Measurements from ENCODE around the gene TAC3. TPM values are rescaled to one million over a fixed set of nuclear protein-coding genes. Genes with fewer than 3 reads are reported as not detected.

Gene TAC3
- total and polyA plus RNA-seq, 2 donors (not counting 3 experiments of a cell fraction or from before 2014, with no cell fraction given) = not detected

- no peak overlapping the region for H3K4me3 ChIP-seq (replicated peaks in 1 of 3; ENCODE audit: insufficient read depth in 1 of 3, low read depth in 1 of 3, low read length in 3 of 3)
- dilution Hi-C loops (cut with MboI; ENCODE audit: extremely low pct_ligation_motif_present, low sequenced_read_pairs) = no loop called here
- no peak for DNase-seq (ENCODE audit: low read depth, low spot score)
- intact Hi-C loops (cut with micrococcal nuclease) = no loop called here
- no peak overlapping the region for H3K4me2 ChIP-seq (ENCODE audit: insufficient read depth, low read length)
- H3K79me2 ChIP-seq (ENCODE audit: control insufficient read depth, insufficient read depth, low read length) = no peaks in the 10 kb centered on the region
- POLR2A ChIA-PET = no interaction called here
- TF ChIP-seq POLR2AphosphoS5 (IDR thresholded peaks at IDR 0.05; ENCODE audit: insufficient read depth, low read depth, low read length) = no peak
- no peak for TF ChIP-seq JUN (IDR thresholded peaks at IDR 0.05; ENCODE audit: borderline replicate concordance, insufficient read depth, insufficient read length, low read depth)
- no peak for TF ChIP-seq POLR2A (IDR thresholded peaks at IDR 0.05; ENCODE audit: low read depth, low read length)
- TF ChIP-seq CTCF (IDR thresholded peaks at IDR 0.05; ENCODE audit: extremely low read depth in 1 of 2, insufficient read depth in 1 of 2, low read depth in 1 of 2, low read length in 2 of 2) = no peak
- no peak for TF ChIP-seq GATA2 (IDR thresholded peaks at IDR 0.05; ENCODE audit: insufficient read depth, insufficient read length, low read depth, low read length)
- no peak for TF ChIP-seq MAX (IDR thresholded peaks at IDR 0.05; ENCODE audit: insufficient read depth, insufficient read length)
- no peak for TF ChIP-seq FOS (IDR thresholded peaks at IDR 0.05; ENCODE audit: borderline replicate concordance, insufficient read depth, low read length)
- H3K9me1 ChIP-seq (replicated peaks; ENCODE audit: control insufficient read depth, extremely low read depth, insufficient read depth, low read length) = no peaks in the 10 kb centered on the region
- H2AFZ ChIP-seq (ENCODE audit: low read depth, low read length) = no peak overlapping the region
- no peak overlapping the region for H3K27ac ChIP-seq (ENCODE audit: insufficient read depth, low read depth, low read length)
- H3K9me3 ChIP-seq (replicated peaks; ENCODE audit: control insufficient read depth, insufficient read depth, low read length) = no peaks in the 10 kb centered on the region
- no TSS peak for BruUV-seq (replicated peaks)
- no peaks in the 10 kb centered on the region for H3K4me1 ChIP-seq (ENCODE audit: control insufficient read depth, extremely low read depth, insufficient read depth, low read length)
- no peaks in the 10 kb centered on the region for H3K36me3 ChIP-seq (ENCODE audit: control insufficient read depth in 2 of 2, extremely low read depth in 1 of 2, insufficient read depth in 2 of 2, low read length in 2 of 2)
- CTCF ChIA-PET = interaction anchor here (1.2 to 1.3 kb wide), 3 partner anchors 9 to 52 kb away, joined by 5 to 6 read pairs (median 6); no protein-coding TSS in a partner anchor
- H4K20me1 ChIP-seq (replicated peaks; ENCODE audit: control insufficient read depth, extremely low read depth, insufficient read depth, low read length) = no peaks in the 10 kb centered on the region
- H3K27me3 ChIP-seq (ENCODE audit: control insufficient read depth in 2 of 2, insufficient read depth in 2 of 2, low read length in 2 of 2) = peaks cover 22 to 27% of the 10 kb centered on the region in 2 experiments
- no peak overlapping the region for H3K9ac ChIP-seq (replicated peaks; ENCODE audit: extremely low read depth, insufficient read depth, low read length)
- no peak for FAIRE-seq
Observed at GRCh38 chr12:57040211-57040610, 23.9 kb upstream of the TAC3 start.

Data from endothelial cell of umbilical vein (primary cell).